Measurements from ENCODE around the gene SPAG17.
"Not testable (repeated sequence)": the region's sequence is repeated elsewhere in the genome, so short reads cannot be mapped to it uniquely, and the experiment has no call there.

Gene SPAG17

DNA sequence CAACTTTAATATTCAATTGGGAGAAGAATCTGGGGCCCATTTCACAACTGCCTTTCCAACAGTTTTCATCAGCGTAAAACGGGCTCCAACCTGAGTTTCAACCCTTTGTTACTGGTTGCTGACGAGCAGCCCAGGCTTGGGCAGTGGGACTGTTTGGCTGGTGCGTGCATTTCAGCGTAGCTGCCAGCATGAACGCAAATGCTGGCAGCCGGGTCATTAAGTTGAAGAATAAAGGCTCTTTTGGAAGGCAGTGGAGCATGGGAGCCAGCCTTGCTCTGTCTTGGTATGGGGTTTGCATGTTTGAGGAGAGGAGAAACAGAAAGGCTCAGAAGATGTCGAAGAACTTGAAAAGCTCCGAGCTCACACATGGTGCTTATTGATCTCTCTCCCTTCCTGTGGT, 214.8 kb downstream of the SPAG17 start:
- DNase-seq = no peak

- DNase-seq = peak; percentile 48
Measured at GRCh38 chr1:117967881-117968280, 217.1 kb downstream of the SPAG17 start.

DNA sequence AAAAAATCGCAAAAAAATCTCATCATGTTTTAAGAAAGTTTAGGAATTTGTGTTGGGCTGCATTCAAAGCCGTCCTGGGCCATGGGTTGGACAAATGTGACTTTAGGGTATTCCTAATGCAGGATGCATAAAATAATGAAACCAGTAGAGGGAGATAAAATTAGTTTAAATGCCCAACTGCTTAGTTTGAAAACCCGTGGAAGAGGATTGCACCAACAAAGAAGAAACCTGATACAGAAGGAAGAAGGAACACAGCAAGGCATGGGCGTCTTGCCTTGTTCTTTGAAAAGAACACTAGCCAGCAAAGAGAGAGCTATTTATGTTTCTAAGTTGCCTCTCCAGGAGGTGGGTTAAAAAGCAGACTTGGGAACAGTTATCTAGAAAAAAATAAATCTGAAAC, 217.6 kb downstream of the SPAG17 start:
- DNase-seq = peak; percentile 60

- no peak for DNase-seq
Measured at GRCh38 chr1:117964290-117965038, 220.6 kb downstream of the SPAG17 start.

GRCh38 chr1:117959364-117959763, 225.7 kb downstream of the SPAG17 start:
- DNase-seq = peak; percentile 9

GRCh38 chr1:117952386-117952785, 232.6 kb downstream of the SPAG17 start:
- DNase-seq = no peak

DNA sequence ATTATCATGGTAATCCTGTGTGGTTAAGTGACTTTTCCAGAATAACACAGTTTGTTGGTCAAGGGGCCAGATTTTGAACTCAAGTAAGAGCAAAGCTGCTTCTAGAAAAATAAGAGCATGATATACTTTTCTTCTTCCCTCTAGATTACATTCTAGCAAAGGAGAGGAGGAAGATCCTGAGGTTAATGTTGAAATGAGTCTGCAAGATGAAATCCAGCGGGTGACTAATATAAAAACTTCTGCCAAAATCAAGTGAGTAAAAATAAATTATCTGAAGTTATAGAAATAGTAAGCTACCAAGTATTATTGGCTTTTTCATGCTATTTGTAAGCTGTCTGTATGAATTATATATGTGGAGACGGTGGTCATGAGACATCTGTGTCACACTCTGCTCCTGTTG, 242.7 kb downstream of the SPAG17 start:
- peak; percentile 21 for DNase-seq

DNA sequence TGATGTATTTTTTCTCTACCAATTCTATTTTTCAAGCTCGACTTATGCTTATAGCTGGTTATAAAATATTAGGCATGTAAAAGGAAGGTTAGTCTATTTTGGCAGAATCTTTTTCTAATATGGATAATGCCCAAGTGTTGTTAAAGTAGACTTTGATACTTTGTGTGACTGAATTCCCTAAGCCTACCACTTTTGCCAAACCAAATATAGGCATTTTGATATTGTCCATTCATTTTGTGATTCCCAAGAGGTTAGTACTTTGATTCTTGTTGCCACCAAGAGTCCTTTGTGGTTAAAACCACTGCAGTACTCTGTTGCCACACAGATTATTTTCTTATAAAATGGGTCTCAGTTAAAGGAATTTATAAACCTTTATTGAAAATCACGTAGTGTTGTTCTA, 251.3 kb downstream of the SPAG17 start:
- no peak for DNase-seq

- no peak for DNase-seq
Measured at GRCh38 chr1:117932576-117932975, 252.5 kb downstream of the SPAG17 start.

- DNase-seq = no peak
Measured at GRCh38 chr1:117930484-117930883, 254.5 kb downstream of the SPAG17 start.

DNA sequence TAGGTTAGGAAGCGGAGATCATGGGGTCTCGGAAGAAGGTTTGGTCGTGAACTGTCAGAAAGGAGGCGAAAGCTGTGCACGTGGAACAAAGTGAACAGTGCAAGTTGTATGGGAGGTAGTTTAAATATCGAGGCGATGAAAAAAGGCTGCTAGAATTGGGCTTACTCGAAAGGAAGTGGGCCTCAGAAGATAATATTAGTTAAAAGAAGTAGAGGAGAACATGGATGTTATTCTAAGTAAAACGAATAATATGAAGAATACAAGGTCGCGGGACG, 254.9 kb downstream of the SPAG17 start:
- DNase-seq = no peak

DNA sequence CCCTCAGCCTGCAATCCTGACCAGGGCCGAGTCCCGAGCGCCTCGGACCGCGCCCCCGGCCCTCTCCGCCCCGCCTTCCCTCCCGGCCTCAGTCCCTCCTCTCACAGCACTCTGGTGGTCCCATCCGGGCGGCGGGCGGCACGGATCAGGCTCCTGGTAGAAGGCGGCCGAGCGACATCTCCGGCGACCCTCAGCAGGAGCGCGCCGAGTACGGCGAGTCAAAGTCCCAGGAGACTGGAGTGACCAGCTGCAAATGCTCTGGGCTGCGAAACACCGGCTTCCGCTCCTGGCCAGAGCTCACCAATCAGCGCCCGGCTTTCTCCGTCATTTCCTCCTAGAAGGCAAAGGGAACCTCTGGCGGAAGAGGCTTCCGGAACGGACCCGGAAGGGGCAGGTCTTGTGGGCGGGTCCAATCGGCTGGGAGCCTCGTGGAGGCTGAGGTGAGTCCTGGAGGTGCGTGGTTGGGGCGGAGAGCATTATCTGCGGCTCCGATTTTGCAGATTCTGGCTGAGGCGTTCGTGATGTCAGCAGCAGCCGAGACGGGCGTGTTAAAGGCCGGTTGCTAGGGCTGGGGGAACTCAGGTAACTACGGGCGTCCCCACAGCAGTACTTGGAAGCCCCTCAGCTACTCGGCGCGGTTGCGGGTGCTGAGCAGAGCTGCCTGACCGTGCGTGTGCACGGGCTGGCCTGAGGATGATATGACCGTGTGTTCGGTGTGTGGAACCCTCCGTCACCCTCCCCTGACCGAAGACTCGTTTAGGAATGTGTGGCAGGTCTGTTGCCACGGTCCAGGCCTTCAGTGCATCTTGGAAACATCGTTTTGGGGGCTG, 255.5 kb downstream of the SPAG17 start, which contains the start of the genes GDAP2 and WDR3:
TSS of gene GDAP2 (minus strand) at position 279 of the 830 bp plus-strand sequence. CDS start 9,264 bp downstream, outside the sequence.
TSS of gene WDR3 (plus strand) at position 397 of the 830 bp plus-strand sequence. CDS start 3,581 bp downstream, outside the sequence.
- DNase-seq = peak; percentile 95

DNA sequence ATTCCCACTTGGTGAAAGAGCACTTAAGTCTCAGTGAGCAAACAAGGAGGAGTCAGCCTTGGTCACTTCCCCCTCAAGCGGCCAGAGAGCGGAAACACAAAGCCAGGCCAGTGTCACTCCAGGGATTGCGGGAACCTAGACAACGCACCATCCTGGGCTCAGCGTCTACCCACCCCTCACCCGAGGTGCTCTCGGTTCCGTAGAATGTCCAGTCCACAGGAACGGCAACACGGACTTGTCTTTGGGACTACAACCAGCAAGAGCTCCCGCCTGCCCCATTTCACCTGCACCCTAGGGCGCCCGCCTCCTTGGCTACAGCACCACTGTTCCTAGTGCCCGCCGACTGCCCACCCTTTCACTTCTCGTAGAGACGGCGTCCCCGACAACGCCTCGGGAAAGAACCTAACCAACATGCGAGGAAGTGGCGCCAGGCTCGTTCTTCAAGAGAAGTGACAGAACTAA, 256.1 kb downstream of the SPAG17 start:
- peak; percentile 32 for DNase-seq

- no peak for DNase-seq
Measured at GRCh38 chr1:117925981-117926380, 259.0 kb downstream of the SPAG17 start.

DNA sequence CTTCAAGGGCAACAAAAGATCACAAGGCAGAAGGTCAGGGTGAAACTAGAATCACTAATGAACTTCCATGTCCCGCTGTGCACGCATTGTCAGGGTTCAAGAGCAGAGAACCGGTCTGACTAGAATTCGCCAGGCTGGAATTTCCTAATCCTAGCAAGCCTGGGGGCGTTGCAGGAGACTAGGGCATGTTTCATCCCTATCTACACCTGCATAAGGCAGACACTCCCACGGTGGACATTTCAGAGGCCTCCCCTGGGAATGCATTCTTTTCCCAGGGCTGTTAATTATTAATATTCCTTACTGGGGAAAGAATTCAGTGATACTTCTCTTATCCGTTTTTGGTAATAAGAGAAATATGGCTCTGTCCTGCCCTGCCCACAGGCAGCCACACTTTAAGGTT, 262.3 kb downstream of the SPAG17 start:
- not testable (repeated sequence) for DNase-seq

- DNase-seq = no peak
Measured at GRCh38 chr1:117921991-117922390, 263.0 kb downstream of the SPAG17 start.

DNA sequence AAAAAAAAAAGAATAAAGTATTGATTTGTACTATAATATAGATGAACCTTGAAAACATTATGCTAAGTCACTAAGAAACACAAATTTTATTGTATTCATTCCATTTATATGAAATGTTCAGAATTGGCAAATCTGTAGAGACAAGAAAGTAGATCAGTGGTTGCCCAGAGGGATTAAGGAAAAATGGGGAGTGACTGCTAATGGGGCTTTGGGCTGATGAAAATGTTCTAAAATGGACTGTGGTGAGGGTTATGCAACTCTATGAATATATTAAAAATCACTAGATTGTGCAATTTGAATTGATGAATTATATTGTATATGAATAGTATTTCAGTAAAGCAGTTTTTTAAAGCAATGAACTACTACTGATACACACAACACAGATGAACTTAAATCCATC, 265.7 kb downstream of the SPAG17 start:
- DNase-seq = peak; percentile 4

GRCh38 chr1:117911051-117911450, 274.0 kb downstream of the SPAG17 start:
- DNase-seq = no peak

DNA sequence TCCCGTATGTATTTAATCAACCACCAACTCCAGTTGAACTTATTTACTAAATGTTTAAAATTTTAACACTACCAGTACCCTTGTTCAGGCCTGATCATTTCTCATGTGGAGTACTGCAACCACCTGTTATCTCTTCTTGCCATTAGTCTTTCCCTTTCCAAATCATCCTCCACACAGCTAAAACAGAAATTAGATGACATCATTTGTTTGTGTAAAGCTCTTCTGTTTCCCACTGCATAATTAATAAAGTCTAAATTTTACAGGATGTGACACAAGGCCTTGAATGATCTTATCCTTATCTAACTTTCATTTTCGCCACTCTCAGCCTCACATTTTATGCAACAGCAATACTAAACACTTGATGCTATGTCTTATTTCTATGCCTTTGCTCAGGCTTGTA, 280.0 kb downstream of the SPAG17 start:
- no peak for DNase-seq

- DNase-seq = no peak
Measured at GRCh38 chr1:117904485-117904884, 280.5 kb downstream of the SPAG17 start.

Data from fibroblast of skin of abdomen (primary cell).